HepG2 (cell line): Measurements from ENCODE around the gene LZTR1. TPM values are rescaled to one million over a fixed set of nuclear protein-coding genes. Genes with fewer than 3 reads are reported as not detected.

Experiments used
- ARID4A ChIP-seq: sonication (generic); formaldehyde crosslinking; IDR thresholded peaks from 2 replicates; pipeline ENCODE4 v1.5.0; 2020; ENCODE audit warnings: mild to moderate bottlenecking, missing genetic modification reagents, borderline replicate concordance
- GATAD1 ChIP-seq: IDR thresholded peaks from 2 replicates; pipeline ENCODE4 v1.6.1; 2016; ENCODE audit warnings: missing genetic modification reagents, missing compliant biosample characterization
- GMEB1 ChIP-seq: sonication (generic); formaldehyde crosslinking; IDR thresholded peaks from 2 replicates; pipeline ENCODE4 v1.5.1; 2020; ENCODE audit warnings: missing genetic modification reagents, mild to moderate bottlenecking, borderline replicate concordance
- HNRNPL ChIP-seq: fragments of 200-400 bp; formaldehyde crosslinking; IDR thresholded peaks from 2 replicates; pipeline ENCODE4 v1.6.1; 2017; ENCODE audit warnings: mild to moderate bottlenecking, low read depth, low read length
- ISX ChIP-seq: sonication (generic); formaldehyde crosslinking; conservative IDR thresholded peaks from 2 replicates; pipeline ENCODE4 v1.5.0; 2020; ENCODE audit warnings: missing genetic modification reagents
- SP4 ChIP-seq: sonication (generic); formaldehyde crosslinking; IDR thresholded peaks from 2 replicates; pipeline ENCODE4 v1.8.1; 2023; ENCODE audit warnings: mild to moderate bottlenecking, missing genetic modification reagents
- ZNF687 ChIP-seq: sonication (generic); formaldehyde crosslinking; IDR thresholded peaks from 2 replicates; pipeline ENCODE4 v1.5.1; 2020; ENCODE audit warnings: mild to moderate bottlenecking, missing genetic modification reagents, moderate library complexity
- polyA plus RNA-seq, 8 experiments: library from polyadenylated mRNA; depleted of rRNA in 3 of 8; stranded (reverse) in 7 of 8; unstranded in 1 of 8; fragments of >200 nt; fragmentation: Illumina TruSeq in 4 of 8; extraction: Trizol in 4 of 8; gene quantifications; 2 replicates each; pipeline versions ENCODE4 v1.2.1 to v1.2.3, GENCODE V29; 2011 to 2016; ENCODE audit warnings: low read depth in 4 of 8, missing spikeins in 1 of 8, mixed read lengths in 1 of 8; ENCODE audit not compliant: insufficient read depth in 1 of 8
- total RNA-seq, 5 experiments: library from RNA; depleted of rRNA; stranded (reverse); fragments of >200 nt; fragmentation: Illumina TruSeq; extraction: Trizol; gene quantifications; 2 replicates each; pipeline ENCODE4 v1.2.3, GENCODE V29; 2016; ENCODE audit warnings: low read depth in 1 of 5
- TF ChIP-seq, protein P1 (sequence below): sonication (generic); formaldehyde crosslinking; IDR thresholded peaks from 2 replicates; pipeline ENCODE4 v1.8.1; 2023; ENCODE audit warnings: mild to moderate bottlenecking, moderate library complexity, missing genetic modification reagents
- TF ChIP-seq, protein P2 (sequence below): sonication (generic); formaldehyde crosslinking; IDR thresholded peaks from 2 replicates; pipeline ENCODE4 v1.5.1; 2020; ENCODE audit warnings: mild to moderate bottlenecking, missing genetic modification reagents, borderline replicate concordance

Gene LZTR1
- total and polyA plus RNA-seq, 2 of the 13 experiments (the other 11 are each of a cell fraction or from before 2014, with no cell fraction given) = 21.8 to 22.4 TPM

DNA sequence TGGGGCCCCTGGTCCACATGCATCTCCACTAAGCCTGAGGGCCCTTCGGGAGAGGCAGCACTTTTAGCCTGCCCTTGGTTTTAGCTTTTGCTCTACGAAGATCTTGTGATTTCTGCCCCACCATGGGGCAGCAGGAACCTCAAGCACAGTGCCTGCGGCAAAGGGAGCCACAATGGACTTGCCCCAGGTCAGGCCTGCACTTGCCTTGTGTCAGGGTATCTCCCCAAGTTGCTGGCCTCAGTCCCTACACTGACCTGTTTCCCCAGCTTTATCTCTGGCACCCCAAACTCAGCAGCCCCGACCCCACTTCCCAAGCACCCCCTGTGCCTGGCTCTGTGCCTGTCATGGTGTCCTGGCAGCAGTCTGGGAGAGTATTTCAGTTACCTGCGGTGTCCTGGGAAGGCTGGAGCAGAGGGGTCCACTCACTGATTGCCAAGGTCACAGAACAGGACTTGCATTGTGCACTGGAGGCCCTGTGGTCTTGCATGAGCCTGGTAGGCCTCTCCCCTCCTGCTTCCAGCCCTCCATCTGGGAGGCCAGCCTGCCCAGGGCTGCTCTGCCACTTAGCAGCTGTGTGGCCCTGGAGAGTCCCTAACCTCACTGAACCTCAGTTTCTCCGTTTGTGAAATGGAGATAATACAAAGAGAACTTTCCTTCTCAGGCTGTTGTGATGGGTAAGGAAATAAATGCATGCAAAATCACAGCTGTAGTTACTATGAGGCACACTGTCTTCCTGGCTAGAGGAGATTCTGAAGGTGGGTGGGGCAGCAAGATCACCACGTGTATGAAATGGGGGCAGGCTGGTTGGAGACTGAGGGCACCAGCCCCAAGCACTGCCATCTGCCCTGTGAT, 18.7 kb upstream of the LZTR1 start (continued):
- TF ChIP-seq ARID4A = peak; percentile 35; the same call in 1 of the 2 replicates
- TF ChIP-seq ZNF687 (CRISPR knock-in tag) = peak; percentile 96
- TF ChIP-seq GMEB1 = peak; percentile 34; the same call in 1 of the 2 replicates
- TF ChIP-seq, protein P1, sequence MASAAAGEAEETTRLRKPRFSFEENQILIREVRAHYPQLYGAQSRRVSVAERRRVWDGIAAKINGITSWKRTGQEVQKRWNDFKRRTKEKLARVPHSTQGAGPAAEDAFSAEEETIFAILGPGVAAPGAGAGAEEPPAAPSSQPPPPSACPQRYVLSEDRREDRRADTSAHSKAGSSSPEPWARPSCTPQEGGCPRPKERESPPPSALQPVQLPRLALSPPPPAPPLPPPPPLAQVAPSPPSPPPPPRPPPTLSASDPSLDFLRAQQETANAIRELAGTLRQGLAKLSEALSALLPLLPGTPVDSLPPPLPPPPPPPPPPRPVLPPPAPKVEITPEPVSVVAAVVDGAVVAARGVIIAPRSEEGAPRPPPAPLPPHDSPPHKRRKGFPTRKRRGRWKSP = no peak
- TF ChIP-seq ISX (CRISPR knock-in tag) = no peak
- TF ChIP-seq GATAD1 (CRISPR knock-in tag) = peak; percentile 33; the same call in 1 of the 2 replicates
- peak; percentile 70 for TF ChIP-seq SP4 (CRISPR knock-in tag)
- TF ChIP-seq, protein P2, sequence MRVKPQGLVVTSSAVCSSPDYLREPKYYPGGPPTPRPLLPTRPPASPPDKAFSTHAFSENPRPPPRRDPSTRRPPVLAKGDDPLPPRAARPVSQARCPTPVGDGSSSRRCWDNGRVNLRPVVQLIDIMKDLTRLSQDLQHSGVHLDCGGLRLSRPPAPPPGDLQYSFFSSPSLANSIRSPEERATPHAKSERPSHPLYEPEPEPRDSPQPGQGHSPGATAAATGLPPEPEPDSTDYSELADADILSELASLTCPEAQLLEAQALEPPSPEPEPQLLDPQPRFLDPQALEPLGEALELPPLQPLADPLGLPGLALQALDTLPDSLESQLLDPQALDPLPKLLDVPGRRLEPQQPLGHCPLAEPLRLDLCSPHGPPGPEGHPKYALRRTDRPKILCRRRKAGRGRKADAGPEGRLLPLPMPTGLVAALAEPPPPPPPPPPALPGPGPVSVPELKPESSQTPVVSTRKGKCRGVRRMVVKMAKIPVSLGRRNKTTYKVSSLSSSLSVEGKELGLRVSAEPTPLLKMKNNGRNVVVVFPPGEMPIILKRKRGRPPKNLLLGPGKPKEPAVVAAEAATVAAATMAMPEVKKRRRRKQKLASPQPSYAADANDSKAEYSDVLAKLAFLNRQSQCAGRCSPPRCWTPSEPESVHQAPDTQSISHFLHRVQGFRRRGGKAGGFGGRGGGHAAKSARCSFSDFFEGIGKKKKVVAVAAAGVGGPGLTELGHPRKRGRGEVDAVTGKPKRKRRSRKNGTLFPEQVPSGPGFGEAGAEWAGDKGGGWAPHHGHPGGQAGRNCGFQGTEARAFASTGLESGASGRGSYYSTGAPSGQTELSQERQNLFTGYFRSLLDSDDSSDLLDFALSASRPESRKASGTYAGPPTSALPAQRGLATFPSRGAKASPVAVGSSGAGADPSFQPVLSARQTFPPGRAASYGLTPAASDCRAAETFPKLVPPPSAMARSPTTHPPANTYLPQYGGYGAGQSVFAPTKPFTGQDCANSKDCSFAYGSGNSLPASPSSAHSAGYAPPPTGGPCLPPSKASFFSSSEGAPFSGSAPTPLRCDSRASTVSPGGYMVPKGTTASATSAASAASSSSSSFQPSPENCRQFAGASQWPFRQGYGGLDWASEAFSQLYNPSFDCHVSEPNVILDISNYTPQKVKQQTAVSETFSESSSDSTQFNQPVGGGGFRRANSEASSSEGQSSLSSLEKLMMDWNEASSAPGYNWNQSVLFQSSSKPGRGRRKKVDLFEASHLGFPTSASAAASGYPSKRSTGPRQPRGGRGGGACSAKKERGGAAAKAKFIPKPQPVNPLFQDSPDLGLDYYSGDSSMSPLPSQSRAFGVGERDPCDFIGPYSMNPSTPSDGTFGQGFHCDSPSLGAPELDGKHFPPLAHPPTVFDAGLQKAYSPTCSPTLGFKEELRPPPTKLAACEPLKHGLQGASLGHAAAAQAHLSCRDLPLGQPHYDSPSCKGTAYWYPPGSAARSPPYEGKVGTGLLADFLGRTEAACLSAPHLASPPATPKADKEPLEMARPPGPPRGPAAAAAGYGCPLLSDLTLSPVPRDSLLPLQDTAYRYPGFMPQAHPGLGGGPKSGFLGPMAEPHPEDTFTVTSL (CRISPR knock-in tag) = 0 out of 2 replicates have a peak, but pooled peaks have one; percentile 39
- TF ChIP-seq HNRNPL = peak; percentile 79; the same call in 1 of the 2 replicates
